MM.1S (cell line): ENCODE results near the gene ORC2.

Experiments used
- EZH2 ChIP-seq: fragments of 300-600 bp; sonication (generic); optimal IDR thresholded peaks from 2 replicates; pipeline ENCODE3; 2017; ENCODE audit warnings: low read depth, mild to moderate bottlenecking, antibody characterized with exemption, low read length, mixed read lengths
- TF ChIP-seq, protein P1 (sequence below): fragments of 300-600 bp; sonication (generic); IDR thresholded peaks from 2 replicates; pipeline ENCODE4 v1.5.1; 2016; ENCODE audit warnings: antibody characterized with exemption, low read length, mixed read lengths

DNA sequence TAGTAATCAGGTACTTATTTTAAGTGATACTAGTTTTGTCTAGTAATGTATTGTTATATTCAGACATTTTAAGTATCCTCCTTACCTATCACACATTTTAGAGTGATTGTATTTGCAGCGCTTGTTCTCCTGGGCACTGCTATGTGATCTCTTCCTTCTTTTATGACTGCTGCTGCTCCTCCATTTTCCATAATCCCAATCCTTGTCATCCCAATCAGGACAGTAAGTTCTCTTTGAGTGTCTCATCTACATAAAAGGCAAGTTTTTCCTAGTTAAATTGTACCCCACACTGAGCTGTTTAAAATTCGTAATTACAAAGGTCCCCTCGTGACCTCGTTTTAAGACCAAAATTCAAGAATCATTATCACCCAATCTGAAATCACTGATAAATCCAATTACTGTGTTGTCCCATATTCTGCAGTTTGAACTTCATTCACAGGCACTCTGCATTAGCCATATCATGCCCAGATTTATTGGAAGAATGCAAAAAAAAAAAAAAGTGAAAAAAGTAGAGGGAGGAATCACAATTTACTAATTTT, 101.8 kb downstream of the ORC2 start:
- no peak for TF ChIP-seq EZH2
- TF ChIP-seq, protein P1, sequence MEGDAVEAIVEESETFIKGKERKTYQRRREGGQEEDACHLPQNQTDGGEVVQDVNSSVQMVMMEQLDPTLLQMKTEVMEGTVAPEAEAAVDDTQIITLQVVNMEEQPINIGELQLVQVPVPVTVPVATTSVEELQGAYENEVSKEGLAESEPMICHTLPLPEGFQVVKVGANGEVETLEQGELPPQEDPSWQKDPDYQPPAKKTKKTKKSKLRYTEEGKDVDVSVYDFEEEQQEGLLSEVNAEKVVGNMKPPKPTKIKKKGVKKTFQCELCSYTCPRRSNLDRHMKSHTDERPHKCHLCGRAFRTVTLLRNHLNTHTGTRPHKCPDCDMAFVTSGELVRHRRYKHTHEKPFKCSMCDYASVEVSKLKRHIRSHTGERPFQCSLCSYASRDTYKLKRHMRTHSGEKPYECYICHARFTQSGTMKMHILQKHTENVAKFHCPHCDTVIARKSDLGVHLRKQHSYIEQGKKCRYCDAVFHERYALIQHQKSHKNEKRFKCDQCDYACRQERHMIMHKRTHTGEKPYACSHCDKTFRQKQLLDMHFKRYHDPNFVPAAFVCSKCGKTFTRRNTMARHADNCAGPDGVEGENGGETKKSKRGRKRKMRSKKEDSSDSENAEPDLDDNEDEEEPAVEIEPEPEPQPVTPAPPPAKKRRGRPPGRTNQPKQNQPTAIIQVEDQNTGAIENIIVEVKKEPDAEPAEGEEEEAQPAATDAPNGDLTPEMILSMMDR = no peak
